Hepatocyte (in vitro differentiated cells): ENCODE measurements around the gene TMEM131L.

ENCODE experiments used
- EZH2 ChIP-seq: fragments of 200-600 bp; sonication (generic); IDR thresholded peaks from 2 replicates; pipeline ENCODE4 v1.6.1; 2016; ENCODE audit warnings: antibody characterized with exemption, mild to moderate bottlenecking, borderline replicate concordance
- EZH2phosphoT487 ChIP-seq: fragments of 200-600 bp; sonication (generic); IDR thresholded peaks from one replicate; pipeline ENCODE4 v1.6.1; 2018; ENCODE audit warnings: antibody characterized with exemption, mild to moderate bottlenecking, low read depth, moderate library complexity; ENCODE audit not compliant: unreplicated experiment, severe bottlenecking
- TF ChIP-seq, protein P1 (sequence below): fragments of 200-600 bp; sonication (generic); IDR thresholded peaks from 2 replicates; pipeline ENCODE4 v1.5.1; 2016; ENCODE audit warnings: antibody characterized with exemption, mild to moderate bottlenecking; ENCODE audit not compliant: poor library complexity

DNA sequence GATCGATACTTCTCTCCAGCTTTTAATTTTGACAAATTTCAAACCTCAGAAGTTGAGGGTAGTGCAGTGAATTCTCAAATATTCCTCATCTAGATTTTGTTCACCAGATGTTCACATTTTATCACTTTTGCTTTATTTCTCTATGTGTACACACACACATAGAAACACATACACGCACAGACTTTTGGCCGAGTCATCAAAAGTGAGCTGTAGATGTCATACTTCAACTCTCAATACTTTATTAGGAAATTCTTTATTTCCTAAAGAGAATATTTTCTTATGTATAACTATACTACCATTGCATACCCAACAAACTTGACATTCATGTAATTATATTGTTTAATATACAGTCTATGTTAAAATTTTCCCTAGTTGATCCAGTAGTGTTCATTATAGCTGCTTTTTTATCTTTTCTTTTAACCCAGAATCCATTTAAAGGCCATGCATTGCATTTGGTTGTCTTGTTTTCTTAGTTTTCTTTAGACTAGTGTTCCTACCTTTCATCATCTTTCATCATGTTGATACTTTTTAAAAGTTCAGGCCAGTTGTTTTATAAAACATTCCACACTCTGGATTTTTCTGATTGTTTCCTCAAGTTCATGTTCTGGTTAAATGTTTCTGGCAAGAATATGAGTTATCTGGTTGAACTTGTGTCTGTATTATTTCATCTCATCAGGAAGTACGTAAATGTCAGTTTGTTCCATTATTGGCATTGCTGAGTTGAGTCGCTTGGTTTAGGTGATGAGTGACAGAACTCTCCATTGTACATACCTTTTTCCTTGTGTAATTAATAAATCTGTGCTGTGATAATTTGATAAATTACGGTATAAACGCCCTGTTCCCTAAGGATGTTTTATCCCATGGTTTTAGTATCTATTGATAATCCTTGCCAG lies 123.8 kb downstream of the TMEM131L start:
- TF ChIP-seq, protein P1, sequence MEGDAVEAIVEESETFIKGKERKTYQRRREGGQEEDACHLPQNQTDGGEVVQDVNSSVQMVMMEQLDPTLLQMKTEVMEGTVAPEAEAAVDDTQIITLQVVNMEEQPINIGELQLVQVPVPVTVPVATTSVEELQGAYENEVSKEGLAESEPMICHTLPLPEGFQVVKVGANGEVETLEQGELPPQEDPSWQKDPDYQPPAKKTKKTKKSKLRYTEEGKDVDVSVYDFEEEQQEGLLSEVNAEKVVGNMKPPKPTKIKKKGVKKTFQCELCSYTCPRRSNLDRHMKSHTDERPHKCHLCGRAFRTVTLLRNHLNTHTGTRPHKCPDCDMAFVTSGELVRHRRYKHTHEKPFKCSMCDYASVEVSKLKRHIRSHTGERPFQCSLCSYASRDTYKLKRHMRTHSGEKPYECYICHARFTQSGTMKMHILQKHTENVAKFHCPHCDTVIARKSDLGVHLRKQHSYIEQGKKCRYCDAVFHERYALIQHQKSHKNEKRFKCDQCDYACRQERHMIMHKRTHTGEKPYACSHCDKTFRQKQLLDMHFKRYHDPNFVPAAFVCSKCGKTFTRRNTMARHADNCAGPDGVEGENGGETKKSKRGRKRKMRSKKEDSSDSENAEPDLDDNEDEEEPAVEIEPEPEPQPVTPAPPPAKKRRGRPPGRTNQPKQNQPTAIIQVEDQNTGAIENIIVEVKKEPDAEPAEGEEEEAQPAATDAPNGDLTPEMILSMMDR, result no peak
- no peak for TF ChIP-seq EZH2phosphoT487
- no peak for TF ChIP-seq EZH2
